ENCODE data around the gene TDRD9. TPM values are rescaled to one million over a fixed set of nuclear protein-coding genes. Genes with fewer than 3 reads are reported as not detected.

Gene TDRD9
- total RNA-seq, 2 experiments from 2014 or later: 1.2 to 1.6 TPM

GRCh38 chr14:104084251-104085002 lies 156.2 kb downstream of the TDRD9 start:
- H3K36me3 Mint-ChIP-seq (ENCODE audit: low read depth): no peaks in the 10 kb centered on the region
- no peak for TF ChIP-seq CTCF (IDR thresholded peaks at IDR 0.05)
- H3K9me3 Mint-ChIP-seq: no peaks in the 10 kb centered on the region
- peaks cover 3% of the 10 kb centered on the region for H3K4me1 Mint-ChIP-seq (ENCODE audit: low read depth)
- no peak for ATAC-seq
- no peak for DNase-seq
- intact Hi-C loops (cut with micrococcal nuclease): no loop called here
- H3K27me3 Mint-ChIP-seq: peaks cover 12% of the 10 kb centered on the region
- ChIA-PET POLR2A (no interaction called here), CTCF (interaction anchor here (0.8 to 1.2 kb wide), 2 partner anchors 9 to 559 kb away, joined by 3 to 4 read pairs; no protein-coding TSS in a partner anchor)
- no peak overlapping the region for H3K27ac Mint-ChIP-seq
- no peak overlapping the region for H3K4me3 Mint-ChIP-seq

DNA sequence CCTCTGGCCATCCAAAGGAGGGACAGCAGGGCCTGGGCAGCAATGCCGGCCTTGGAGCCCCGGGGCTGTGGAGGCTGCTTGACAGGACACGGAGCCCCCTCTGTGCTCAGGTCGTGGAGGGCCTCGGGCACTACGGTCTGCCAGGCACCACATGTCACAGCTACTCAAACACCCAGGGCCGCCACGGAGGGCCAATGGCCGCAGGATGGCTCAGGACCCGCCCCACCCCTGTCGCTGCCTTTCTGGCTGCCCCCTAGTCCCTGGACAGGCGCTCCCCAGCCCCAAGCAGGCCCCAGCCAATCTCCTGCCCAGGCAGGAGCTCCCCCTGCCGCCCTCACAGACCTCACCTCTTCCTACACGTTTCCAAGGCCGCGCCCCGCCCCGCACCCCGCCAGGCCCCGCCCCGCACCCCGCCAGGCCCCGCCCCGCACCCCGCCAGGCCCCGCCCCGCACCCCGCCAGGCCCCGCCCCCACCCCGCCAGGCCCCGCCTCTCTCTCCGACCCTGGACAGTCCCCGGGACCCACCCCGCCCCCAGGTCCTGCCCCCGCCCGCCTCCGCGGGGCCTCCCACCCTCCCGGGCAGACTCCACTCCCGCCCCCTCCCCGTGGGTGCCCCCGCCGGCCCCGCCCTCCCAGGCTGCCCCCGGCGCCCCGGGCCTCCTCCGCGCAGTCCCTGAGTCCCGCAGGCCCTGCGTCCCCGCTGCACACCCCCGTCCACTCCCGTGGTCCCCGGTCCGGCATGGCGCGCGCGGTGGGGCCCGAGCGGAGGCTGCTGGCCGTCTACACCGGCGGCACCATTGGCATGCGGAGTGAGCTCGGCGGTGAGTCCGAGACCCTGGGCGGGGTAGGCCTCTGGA lies 157.0 kb downstream of the TDRD9 start, which contains the start of gene ASPG:
Gene ASPG (plus strand): TSS at position 669 of the 857 bp plus-strand sequence. CDS start 71 bp downstream, at position 740.
- peak; percentile 26 for DNase-seq
- Mint-ChIP-seq H3K27ac (no peak within 1 kb of the TSS), H3K4me1 (ENCODE audit: low read depth) (peaks cover 3% of the 10 kb centered on the region), H3K4me3 (no peak within 1 kb of the TSS), H3K9me3 (no peaks in the 10 kb centered on the region), H3K27me3 (peaks cover 12% of the 10 kb centered on the region), H3K36me3 (ENCODE audit: low read depth) (no peaks in the 10 kb centered on the region)
- TF ChIP-seq CTCF (IDR thresholded peaks at IDR 0.05): no peak
- peak; percentile 82 for ATAC-seq
- CTCF ChIA-PET: interaction anchor here (0.8 to 1.2 kb wide), 3 partner anchors 8 to 558 kb away, joined by 3 to 4 read pairs (median 3); no protein-coding TSS in a partner anchor
- intact Hi-C loops (cut with micrococcal nuclease): no loop called here
- POLR2A ChIA-PET: no interaction called here

- TF ChIP-seq CTCF (IDR thresholded peaks at IDR 0.05): no peak
- DNase-seq (no peak), ATAC-seq (no peak)
- ChIA-PET CTCF (interaction anchor here (1.2 kb wide), 1 partner anchor 8 kb away, joined by 3 read pairs; no protein-coding TSS in a partner anchor), POLR2A (no interaction called here)
- no peak overlapping the region for H3K4me3 Mint-ChIP-seq
- H3K4me1 Mint-ChIP-seq (ENCODE audit: low read depth): peaks cover 3% of the 10 kb centered on the region
- H3K36me3 Mint-ChIP-seq (ENCODE audit: low read depth): no peaks in the 10 kb centered on the region
- peaks cover 12% of the 10 kb centered on the region for H3K27me3 Mint-ChIP-seq
- H3K27ac Mint-ChIP-seq: no peak overlapping the region
- intact Hi-C loops (cut with micrococcal nuclease): no loop called here
- H3K9me3 Mint-ChIP-seq: no peaks in the 10 kb centered on the region
These were observed 157.6 kb downstream of the TDRD9 start for GRCh38 chr14:104085889-104086201.

GRCh38 chr14:104086210-104086660 lies 158.0 kb downstream of the TDRD9 start:
- Mint-ChIP-seq H3K9me3 (no peaks in the 10 kb centered on the region), H3K27me3 (peaks cover 12% of the 10 kb centered on the region), H3K4me3 (no peak overlapping the region), H3K27ac (no peak overlapping the region), H3K36me3 (ENCODE audit: low read depth) (no peaks in the 10 kb centered on the region), H3K4me1 (ENCODE audit: low read depth) (peaks cover 3% of the 10 kb centered on the region)
- ChIA-PET CTCF (interaction anchor here (1.2 kb wide), 1 partner anchor 9 kb away, joined by 3 read pairs; no protein-coding TSS in a partner anchor), POLR2A (no interaction called here)
- ATAC-seq (no peak), DNase-seq (no peak)
- intact Hi-C loops (cut with micrococcal nuclease): no loop called here
- TF ChIP-seq CTCF (IDR thresholded peaks at IDR 0.05): no peak

All from activated CD8-positive, alpha-beta T cell treated with anti-CD3 and anti-CD28 coated beads for 36 hours (primary cell).